HepG2 (cell line): ENCODE results near the gene EIF6. TPM values are rescaled to one million over a fixed set of nuclear protein-coding genes. Genes with fewer than 3 reads are reported as not detected.

Source experiments
- ATAC-seq: fragments of 200-7000 bp; cut with Tn5 transposase; 3 replicates; pipeline ENCODE4 v1.9.1; 2020; ENCODE audit warnings: mild to moderate bottlenecking, moderate library complexity
- BruUV-seq: library from RNA; stranded (reverse); fragments of 400-500 nt; replicated peaks from 2 replicates; lab custom pipeline; 2021; lab: Mats Ljungman, UMichigan
- CTCF ChIA-PET: fragments of 300-600 bp; formaldehyde crosslinking; extraction: SDS; loops from one replicate; lab custom pipeline; 2021; ENCODE audit warnings: low total read pairs, inconsistent platforms, low intra/inter-chr PET ratio; lab: Yijun Ruan, JAX
- POLR2A ChIA-PET: fragments of 350-600 bp; sonication (Branson Sonifier 250); formaldehyde crosslinking; loops from one replicate; lab custom pipeline; 2020; ENCODE audit warnings: antibody characterized with exemption, inconsistent platforms; lab: Yijun Ruan, JAX
- DNase-seq: peaks from one replicate; pipeline ENCODE4 v3.0.0-alpha.2; 2015; ENCODE audit warnings: low spot score
- FAIRE-seq: peaks from 3 replicates; lab custom pipeline; 2011; peaks lifted over from hg19 to GRCh38; lab: Jason Lieb, UNC
- H2AFZ ChIP-seq: one replicate; pipeline ENCODE4 v1.6.1; 2011; ENCODE audit warnings: low read length, inconsistent platforms
- H3K27ac ChIP-seq: fragments of 300-600 bp; 3 replicates; pipeline ENCODE4 v1.8.0; 2011; ENCODE audit warnings: mixed run types, mild to moderate bottlenecking, mixed read lengths, low read length, inconsistent platforms; ENCODE audit not compliant: insufficient read depth; ENCODE audit errors: extremely low read length
- H3K27me3 ChIP-seq, 2 experiments: fragments of 200-600 bp in 1 of 2; 2 replicates in 1 of 2; 3 replicates in 1 of 2; pipeline versions ENCODE4 v1.6.0 to v1.8.0; 2011; ENCODE audit warnings: low read length in 2 of 2, mild to moderate bottlenecking in 2 of 2, moderate library complexity in 2 of 2, inconsistent platforms in 1 of 2; ENCODE audit not compliant: insufficient read depth in 2 of 2, control insufficient read depth in 1 of 2
- H3K36me3 ChIP-seq, 2 experiments: fragments of 200-600 bp in 1 of 2; replicated peaks in 1 of 2; 2 replicates in 1 of 2; 3 replicates in 1 of 2; pipeline versions ENCODE4 v1.5.1 to v1.8.0; 2011; ENCODE audit warnings: low read length in 2 of 2, inconsistent platforms in 1 of 2; ENCODE audit not compliant: insufficient read depth in 2 of 2, control insufficient read depth in 1 of 2
- H3K4me1 ChIP-seq: 2 replicates; pipeline ENCODE4 v1.5.1; 2012; ENCODE audit warnings: low read length, inconsistent platforms; ENCODE audit not compliant: insufficient read depth
- H3K4me2 ChIP-seq: 2 replicates; pipeline ENCODE4 v1.6.0; 2011; ENCODE audit warnings: low read depth, low read length, inconsistent platforms
- H3K4me3 ChIP-seq, 3 experiments: fragments of 200-600 bp in 1 of 3; sonication (generic), shearing (Covaris generic) in 1 of 3; replicated peaks in 1 of 3; 2 replicates each; pipeline ENCODE4 v1.5.1; 2011 to 2016; ENCODE audit warnings: low read length in 3 of 3, inconsistent platforms in 2 of 3, low read depth in 2 of 3, mild to moderate bottlenecking in 2 of 3, control low read depth in 1 of 3, mixed read lengths in 1 of 3; ENCODE audit not compliant: insufficient read depth in 1 of 3
- H3K79me2 ChIP-seq: one replicate; pipeline ENCODE4 v1.6.1; 2011; ENCODE audit warnings: low read length, inconsistent platforms; ENCODE audit not compliant: insufficient read depth
- H3K9ac ChIP-seq: 2 replicates; pipeline ENCODE4 v1.6.0; 2011; ENCODE audit warnings: mild to moderate bottlenecking, low read depth, low read length, inconsistent platforms; ENCODE audit not compliant: insufficient read depth
- H3K9me3 ChIP-seq: 2 replicates; pipeline ENCODE4 v1.5.1; 2012; ENCODE audit warnings: mild to moderate bottlenecking, low read length
- H4K20me1 ChIP-seq: 2 replicates; pipeline ENCODE4 v1.6.0; 2011; ENCODE audit warnings: inconsistent platforms, mild to moderate bottlenecking, low read length, moderate library complexity; ENCODE audit not compliant: insufficient read depth
- BRD4 ChIP-seq: sonication (generic); formaldehyde crosslinking; IDR thresholded peaks from 2 replicates; pipeline ENCODE4 v1.4.0; 2020; ENCODE audit warnings: missing genetic modification reagents
- HNRNPUL1 ChIP-seq: fragments of 200-400 bp; formaldehyde crosslinking; IDR thresholded peaks from 2 replicates; pipeline ENCODE4 v1.6.1; 2017; ENCODE audit warnings: low read depth, mild to moderate bottlenecking, low read length, moderate library complexity
- KAT7 ChIP-seq: IDR thresholded peaks from 2 replicates; pipeline ENCODE4 v1.6.1; 2018; ENCODE audit warnings: borderline replicate concordance, missing compliant biosample characterization
- MAFF ChIP-seq: IDR thresholded peaks from 2 replicates; pipeline ENCODE4 v1.6.1; 2011; ENCODE audit warnings: low read depth, low read length, improper control_type of control experiment
- MXD4 ChIP-seq: IDR thresholded peaks from 2 replicates; pipeline ENCODE4 v1.6.1; 2016; ENCODE audit warnings: mild to moderate bottlenecking, missing biosample characterization, missing genetic modification reagents
- TRIM24 ChIP-seq: sonication (generic); formaldehyde crosslinking; IDR thresholded peaks from 2 replicates; pipeline ENCODE4 v1.8.0; 2022; ENCODE audit warnings: mild to moderate bottlenecking, missing genetic modification reagents
- ZFP90 ChIP-seq: sonication (generic); formaldehyde crosslinking; IDR thresholded peaks from 2 replicates; pipeline ENCODE4 v1.8.0; 2022; ENCODE audit warnings: missing genetic modification reagents, mild to moderate bottlenecking, inconsistent platforms, borderline replicate concordance
- ZNF382 ChIP-seq: sonication (generic); formaldehyde crosslinking; IDR thresholded peaks from 2 replicates; pipeline ENCODE4 v1.5.0; 2020; ENCODE audit warnings: missing genetic modification reagents, mild to moderate bottlenecking, borderline replicate concordance
- ZNF562 ChIP-seq: sonication (generic); formaldehyde crosslinking; IDR thresholded peaks from 2 replicates; pipeline ENCODE4 v1.8.0; 2022; ENCODE audit warnings: missing genetic modification reagents, borderline replicate concordance
- ZNF614 ChIP-seq: IDR thresholded peaks from 2 replicates; pipeline ENCODE4 v1.6.1; 2018; ENCODE audit warnings: missing biosample characterization, missing genetic modification reagents, inconsistent platforms, borderline replicate concordance
- ZNF678 ChIP-seq: sonication (generic); formaldehyde crosslinking; IDR thresholded peaks from 2 replicates; pipeline ENCODE4 v1.4.0; 2020; ENCODE audit warnings: mild to moderate bottlenecking, missing genetic modification reagents
- WGBS: methylation state at CpG from one replicate; pipeline ENCODE4 v1.1.6; 2017; ENCODE audit warnings: low lambda C conversion rate; 5-methylcytosine and 5-hydroxymethylcytosine counted together
- in situ Hi-C: cut with HindIII; loops from 2 replicates; pipeline ENCODE4 v1.10.0; 2017; ENCODE audit warnings: low pct_unique_long_range_greater_than_20kb; ENCODE audit not compliant: extremely low pct_ligation_motif_present
- intact Hi-C: fragments of 100-400 bp; cut with micrococcal nuclease; formaldehyde crosslinking; loops from one replicate; pipeline ENCODE4 v1.10.0; 2022; ENCODE audit not compliant: unreplicated experiment
- polyA plus RNA-seq, 8 experiments: library from polyadenylated mRNA; depleted of rRNA in 3 of 8; stranded (reverse) in 7 of 8; unstranded in 1 of 8; fragments of >200 nt; fragmentation: Illumina TruSeq in 4 of 8; extraction: Trizol in 4 of 8; gene quantifications; 2 replicates each; pipeline versions ENCODE4 v1.2.1 to v1.2.3, GENCODE V29; 2011 to 2016; ENCODE audit warnings: low read depth in 4 of 8, missing spikeins in 1 of 8, mixed read lengths in 1 of 8; ENCODE audit not compliant: insufficient read depth in 1 of 8
- total RNA-seq, 5 experiments: library from RNA; depleted of rRNA; stranded (reverse); fragments of >200 nt; fragmentation: Illumina TruSeq; extraction: Trizol; gene quantifications; 2 replicates each; pipeline ENCODE4 v1.2.3, GENCODE V29; 2016; ENCODE audit warnings: low read depth in 1 of 5
- TF ChIP-seq, protein P1 (sequence below): sonication (generic); formaldehyde crosslinking; IDR thresholded peaks from 2 replicates; pipeline ENCODE4 v1.5.1; 2020; ENCODE audit warnings: mild to moderate bottlenecking, missing genetic modification reagents, borderline replicate concordance
- TF ChIP-seq, protein P2 (sequence below): sonication (generic); formaldehyde crosslinking; IDR thresholded peaks from 2 replicates; pipeline ENCODE4 v1.4.0; 2020; ENCODE audit warnings: missing genetic modification reagents
- TF ChIP-seq, protein P3 (sequence below): sonication (generic); formaldehyde crosslinking; IDR thresholded peaks from 2 replicates; pipeline ENCODE4 v1.5.0; 2020; ENCODE audit warnings: mild to moderate bottlenecking, low read depth, missing genetic modification reagents, borderline replicate concordance
- TF ChIP-seq, protein P4 (sequence below): sonication (generic); formaldehyde crosslinking; IDR thresholded peaks from 2 replicates; pipeline ENCODE4 v1.8.0; 2022; ENCODE audit warnings: missing genetic modification reagents, mild to moderate bottlenecking, moderate library complexity, borderline replicate concordance

EIF6 gene
- total and polyA plus RNA-seq, 2 of the 13 experiments (the other 11 are each of a cell fraction or from before 2014, with no cell fraction given), result 462 to 466 TPM

DNA sequence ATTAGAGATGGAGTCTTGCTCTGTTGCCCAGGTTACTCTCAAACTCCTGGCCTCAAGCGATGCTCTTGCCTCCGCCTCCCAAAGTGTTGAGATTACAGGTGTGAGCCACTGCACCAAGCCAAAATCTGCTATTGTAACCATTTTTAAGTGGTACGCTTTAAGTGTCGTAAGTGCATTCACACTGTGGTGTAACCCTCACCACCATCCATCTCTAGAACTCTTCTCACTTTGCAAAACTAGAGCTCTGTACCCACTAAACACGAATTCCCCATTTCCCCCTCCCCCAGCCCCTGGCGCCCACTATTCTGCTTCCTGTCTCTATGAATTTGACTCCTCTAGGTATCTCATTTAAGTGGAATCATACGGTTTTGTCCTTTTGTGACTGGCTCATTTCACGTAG, 10.5 kb upstream of the EIF6 start:
- in situ Hi-C loops, result loop anchor here (5.0 kb wide), 1 partner anchor 37 kb away; no protein-coding TSS in a partner anchor
- Histone ChIP-seq H3K4me3 (no peak overlapping the region), H3K9me3 (no peaks in the 10 kb centered on the region), H4K20me1 (no peaks in the 10 kb centered on the region), H2AFZ (no peak overlapping the region), H3K27me3 (peaks cover 9 to 59% of the 10 kb centered on the region in 2 experiments), H3K4me1 (peaks cover 66% of the 10 kb centered on the region), H3K36me3 (no peaks in the 10 kb centered on the region), H3K9ac (no peak overlapping the region), H3K4me2 (no peak overlapping the region), H3K79me2 (no peaks in the 10 kb centered on the region), H3K27ac (no peak overlapping the region)
- WGBS, result 75% methylated on average over 8 of the region's 8 CpGs
- TF ChIP-seq HNRNPUL1 (no peak), ZNF562 (CRISPR knock-in tag) (no peak), TRIM24 (CRISPR knock-in tag) (no peak), ZFP90 (CRISPR knock-in tag) (no peak), ZNF382 (no peak), BRD4 (CRISPR knock-in tag) (no peak), MAFF (no peak), KAT7 (CRISPR knock-in tag) (no peak), ZNF614 (CRISPR knock-in tag) (no peak), ZNF678 (CRISPR knock-in tag) (no peak), MXD4 (no peak)
- TF ChIP-seq, protein P1, sequence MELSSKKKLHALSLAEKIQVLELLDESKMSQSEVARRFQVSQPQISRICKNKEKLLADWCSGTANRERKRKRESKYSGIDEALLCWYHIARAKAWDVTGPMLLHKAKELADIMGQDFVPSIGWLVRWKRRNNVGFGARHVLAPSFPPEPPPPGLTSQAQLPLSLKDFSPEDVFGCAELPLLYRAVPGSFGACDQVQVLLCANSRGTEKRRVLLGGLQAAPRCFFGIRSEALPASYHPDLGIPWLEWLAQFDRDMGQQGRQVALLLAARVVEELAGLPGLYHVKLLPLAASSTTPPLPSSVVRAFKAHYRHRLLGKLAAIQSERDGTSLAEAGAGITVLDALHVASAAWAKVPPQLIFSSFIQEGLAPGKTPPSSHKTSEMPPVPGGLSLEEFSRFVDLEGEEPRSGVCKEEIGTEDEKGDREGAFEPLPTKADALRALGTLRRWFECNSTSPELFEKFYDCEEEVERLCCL (CRISPR knock-in tag), result no peak
- TF ChIP-seq, protein P2, sequence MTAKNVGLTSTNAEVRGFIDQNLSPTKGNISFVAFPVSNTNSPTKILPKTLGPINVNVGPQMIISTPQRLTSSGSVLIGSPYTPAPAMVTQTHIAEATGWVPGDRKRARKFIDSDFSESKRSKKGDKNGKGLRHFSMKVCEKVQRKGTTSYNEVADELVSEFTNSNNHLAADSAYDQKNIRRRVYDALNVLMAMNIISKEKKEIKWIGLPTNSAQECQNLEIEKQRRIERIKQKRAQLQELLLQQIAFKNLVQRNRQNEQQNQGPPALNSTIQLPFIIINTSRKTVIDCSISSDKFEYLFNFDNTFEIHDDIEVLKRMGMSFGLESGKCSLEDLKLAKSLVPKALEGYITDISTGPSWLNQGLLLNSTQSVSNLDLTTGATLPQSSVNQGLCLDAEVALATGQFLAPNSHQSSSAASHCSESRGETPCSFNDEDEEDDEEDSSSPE (CRISPR knock-in tag), result no peak
- TF ChIP-seq, protein P3, sequence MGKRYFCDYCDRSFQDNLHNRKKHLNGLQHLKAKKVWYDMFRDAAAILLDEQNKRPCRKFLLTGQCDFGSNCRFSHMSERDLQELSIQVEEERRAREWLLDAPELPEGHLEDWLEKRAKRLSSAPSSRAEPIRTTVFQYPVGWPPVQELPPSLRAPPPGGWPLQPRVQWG (CRISPR knock-in tag), result no peak
- TF ChIP-seq, protein P4, sequence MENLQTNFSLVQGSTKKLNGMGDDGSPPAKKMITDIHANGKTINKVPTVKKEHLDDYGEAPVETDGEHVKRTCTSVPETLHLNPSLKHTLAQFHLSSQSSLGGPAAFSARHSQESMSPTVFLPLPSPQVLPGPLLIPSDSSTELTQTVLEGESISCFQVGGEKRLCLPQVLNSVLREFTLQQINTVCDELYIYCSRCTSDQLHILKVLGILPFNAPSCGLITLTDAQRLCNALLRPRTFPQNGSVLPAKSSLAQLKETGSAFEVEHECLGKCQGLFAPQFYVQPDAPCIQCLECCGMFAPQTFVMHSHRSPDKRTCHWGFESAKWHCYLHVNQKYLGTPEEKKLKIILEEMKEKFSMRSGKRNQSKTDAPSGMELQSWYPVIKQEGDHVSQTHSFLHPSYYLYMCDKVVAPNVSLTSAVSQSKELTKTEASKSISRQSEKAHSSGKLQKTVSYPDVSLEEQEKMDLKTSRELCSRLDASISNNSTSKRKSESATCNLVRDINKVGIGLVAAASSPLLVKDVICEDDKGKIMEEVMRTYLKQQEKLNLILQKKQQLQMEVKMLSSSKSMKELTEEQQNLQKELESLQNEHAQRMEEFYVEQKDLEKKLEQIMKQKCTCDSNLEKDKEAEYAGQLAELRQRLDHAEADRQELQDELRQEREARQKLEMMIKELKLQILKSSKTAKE (CRISPR knock-in tag), result no peak
- no peak for ATAC-seq
- BruUV-seq, result no TSS peak
- FAIRE-seq, result no peak
- ChIA-PET CTCF (no interaction called here), POLR2A (interaction anchor here (3.3 kb wide), 1 partner anchor 11 kb away, joined by 24 read pairs; the partner anchor contains the start of gene EIF6)
- intact Hi-C loops, result no loop called here
- DNase-seq, result no peak
